HepG2 (cell line): ENCODE measurements around the gene HOXA5. TPM values are rescaled to one million over a fixed set of nuclear protein-coding genes. Genes with fewer than 3 reads are reported as not detected.

Source experiments
- ATAC-seq: fragments of 200-7000 bp; cut with Tn5 transposase; 3 replicates; pipeline ENCODE4 v1.9.1; 2020; ENCODE audit warnings: mild to moderate bottlenecking, moderate library complexity
- BruUV-seq: library from RNA; stranded (reverse); fragments of 400-500 nt; replicated peaks from 2 replicates; lab custom pipeline; 2021; lab: Mats Ljungman, UMichigan
- CTCF ChIA-PET: fragments of 300-600 bp; formaldehyde crosslinking; extraction: SDS; loops from one replicate; lab custom pipeline; 2021; ENCODE audit warnings: low total read pairs, inconsistent platforms, low intra/inter-chr PET ratio; lab: Yijun Ruan, JAX
- POLR2A ChIA-PET: fragments of 350-600 bp; sonication (Branson Sonifier 250); formaldehyde crosslinking; loops from one replicate; lab custom pipeline; 2020; ENCODE audit warnings: antibody characterized with exemption, inconsistent platforms; lab: Yijun Ruan, JAX
- DNase-seq: peaks from one replicate; pipeline ENCODE4 v3.0.0-alpha.2; 2015; ENCODE audit warnings: low spot score
- FAIRE-seq: peaks from 3 replicates; lab custom pipeline; 2011; peaks lifted over from hg19 to GRCh38; lab: Jason Lieb, UNC
- H2AFZ ChIP-seq: one replicate; pipeline ENCODE4 v1.6.1; 2011; ENCODE audit warnings: low read length, inconsistent platforms
- H3K27ac ChIP-seq: fragments of 300-600 bp; 3 replicates; pipeline ENCODE4 v1.8.0; 2011; ENCODE audit warnings: mixed run types, mild to moderate bottlenecking, mixed read lengths, low read length, inconsistent platforms; ENCODE audit not compliant: insufficient read depth; ENCODE audit errors: extremely low read length
- H3K27me3 ChIP-seq, 2 experiments: fragments of 200-600 bp in 1 of 2; 2 replicates in 1 of 2; 3 replicates in 1 of 2; pipeline versions ENCODE4 v1.6.0 to v1.8.0; 2011; ENCODE audit warnings: low read length in 2 of 2, mild to moderate bottlenecking in 2 of 2, moderate library complexity in 2 of 2, inconsistent platforms in 1 of 2; ENCODE audit not compliant: insufficient read depth in 2 of 2, control insufficient read depth in 1 of 2
- H3K36me3 ChIP-seq, 2 experiments: fragments of 200-600 bp in 1 of 2; replicated peaks in 1 of 2; 2 replicates in 1 of 2; 3 replicates in 1 of 2; pipeline versions ENCODE4 v1.5.1 to v1.8.0; 2011; ENCODE audit warnings: low read length in 2 of 2, inconsistent platforms in 1 of 2; ENCODE audit not compliant: insufficient read depth in 2 of 2, control insufficient read depth in 1 of 2
- H3K4me1 ChIP-seq: 2 replicates; pipeline ENCODE4 v1.5.1; 2012; ENCODE audit warnings: low read length, inconsistent platforms; ENCODE audit not compliant: insufficient read depth
- H3K4me2 ChIP-seq: 2 replicates; pipeline ENCODE4 v1.6.0; 2011; ENCODE audit warnings: low read depth, low read length, inconsistent platforms
- H3K4me3 ChIP-seq, 3 experiments: fragments of 200-600 bp in 1 of 3; sonication (generic), shearing (Covaris generic) in 1 of 3; replicated peaks in 1 of 3; 2 replicates each; pipeline ENCODE4 v1.5.1; 2011 to 2016; ENCODE audit warnings: low read length in 3 of 3, inconsistent platforms in 2 of 3, low read depth in 2 of 3, mild to moderate bottlenecking in 2 of 3, control low read depth in 1 of 3, mixed read lengths in 1 of 3; ENCODE audit not compliant: insufficient read depth in 1 of 3
- H3K79me2 ChIP-seq: one replicate; pipeline ENCODE4 v1.6.1; 2011; ENCODE audit warnings: low read length, inconsistent platforms; ENCODE audit not compliant: insufficient read depth
- H3K9ac ChIP-seq: 2 replicates; pipeline ENCODE4 v1.6.0; 2011; ENCODE audit warnings: mild to moderate bottlenecking, low read depth, low read length, inconsistent platforms; ENCODE audit not compliant: insufficient read depth
- H3K9me3 ChIP-seq: 2 replicates; pipeline ENCODE4 v1.5.1; 2012; ENCODE audit warnings: mild to moderate bottlenecking, low read length
- H4K20me1 ChIP-seq: 2 replicates; pipeline ENCODE4 v1.6.0; 2011; ENCODE audit warnings: inconsistent platforms, mild to moderate bottlenecking, low read length, moderate library complexity; ENCODE audit not compliant: insufficient read depth
- ATAD3A ChIP-seq: sonication (generic); formaldehyde crosslinking; IDR thresholded peaks from 2 replicates; pipeline ENCODE4 v1.4.0; 2020; ENCODE audit warnings: missing genetic modification reagents
- DNMT3B ChIP-seq: conservative IDR thresholded peaks from 2 replicates; pipeline ENCODE4 v1.6.1; 2016; ENCODE audit warnings: missing biosample characterization, control low read depth
- ERF ChIP-seq: IDR thresholded peaks from 2 replicates; pipeline ENCODE4 v1.6.1; 2018; ENCODE audit warnings: missing biosample characterization, missing genetic modification reagents
- ZBTB37 ChIP-seq: sonication (generic); formaldehyde crosslinking; IDR thresholded peaks from 2 replicates; pipeline ENCODE4 v1.4.0; 2020; ENCODE audit warnings: mild to moderate bottlenecking, missing genetic modification reagents
- ZNF142 ChIP-seq: sonication (generic); formaldehyde crosslinking; IDR thresholded peaks from 2 replicates; pipeline ENCODE4 v1.4.0; 2020; ENCODE audit warnings: missing genetic modification reagents
- ZNF598 ChIP-seq: sonication (generic); formaldehyde crosslinking; IDR thresholded peaks from 2 replicates; pipeline ENCODE4 v1.5.1; 2020; ENCODE audit warnings: mild to moderate bottlenecking, missing genetic modification reagents, borderline replicate concordance
- ZNF709 ChIP-seq: sonication (generic); formaldehyde crosslinking; IDR thresholded peaks from 2 replicates; pipeline ENCODE4 v1.5.0; 2020; ENCODE audit warnings: mild to moderate bottlenecking, missing genetic modification reagents
- WGBS: methylation state at CpG from one replicate; pipeline ENCODE4 v1.1.6; 2017; ENCODE audit warnings: low lambda C conversion rate; 5-methylcytosine and 5-hydroxymethylcytosine counted together
- in situ Hi-C: cut with HindIII; loops from 2 replicates; pipeline ENCODE4 v1.10.0; 2017; ENCODE audit warnings: low pct_unique_long_range_greater_than_20kb; ENCODE audit not compliant: extremely low pct_ligation_motif_present
- intact Hi-C: fragments of 100-400 bp; cut with micrococcal nuclease; formaldehyde crosslinking; loops from one replicate; pipeline ENCODE4 v1.10.0; 2022; ENCODE audit not compliant: unreplicated experiment
- polyA plus RNA-seq, 8 experiments: library from polyadenylated mRNA; depleted of rRNA in 3 of 8; stranded (reverse) in 7 of 8; unstranded in 1 of 8; fragments of >200 nt; fragmentation: Illumina TruSeq in 4 of 8; extraction: Trizol in 4 of 8; gene quantifications; 2 replicates each; pipeline versions ENCODE4 v1.2.1 to v1.2.3, GENCODE V29; 2011 to 2016; ENCODE audit warnings: low read depth in 4 of 8, missing spikeins in 1 of 8, mixed read lengths in 1 of 8; ENCODE audit not compliant: insufficient read depth in 1 of 8
- total RNA-seq, 5 experiments: library from RNA; depleted of rRNA; stranded (reverse); fragments of >200 nt; fragmentation: Illumina TruSeq; extraction: Trizol; gene quantifications; 2 replicates each; pipeline ENCODE4 v1.2.3, GENCODE V29; 2016; ENCODE audit warnings: low read depth in 1 of 5

The HOXA5 gene
- total and polyA plus RNA-seq, 2 of the 13 experiments (the other 11 are each of a cell fraction or from before 2014, with no cell fraction given) = 3.2 to 3.6 TPM

- TF ChIP-seq ZNF142 (CRISPR knock-in tag) (no peak), ERF (CRISPR knock-in tag) (no peak), ATAD3A (CRISPR knock-in tag) (no peak), DNMT3B (CRISPR knock-in tag) (no peak)
Measured at GRCh38 chr7:27147199-27148030, 3.9 kb upstream of the HOXA5 start, which contains the start of gene HOXA6 (continued).

GRCh38 chr7:27146491-27147198 lies 3.2 kb upstream of the HOXA5 start:
- CTCF ChIA-PET = no interaction called here
- Histone ChIP-seq H3K9me3 (no peaks in the 10 kb centered on the region), H3K9ac (no peak overlapping the region), H3K27me3 (peaks cover 0 to 6% of the 10 kb centered on the region in 2 experiments; a peak in 1 of 5 replicates), H3K79me2 (peaks cover 5% of the 10 kb centered on the region), H3K4me2 (no peak overlapping the region)
- FAIRE-seq = no peak
- in situ Hi-C loops = no loop called here
- no TSS peak for BruUV-seq
- DNase-seq = no peak
- ATAC-seq = no peak
- TF ChIP-seq ZBTB37 (CRISPR knock-in tag) = no peak
- TF ChIP-seq ZNF709 (CRISPR knock-in tag) = no peak
- no peak for TF ChIP-seq ZNF598
- TF ChIP-seq, all 625 proteins: peak for 0
- Histone ChIP-seq H2AFZ (no peak overlapping the region), H3K4me3 (no peak overlapping the region), H4K20me1 (no peaks in the 10 kb centered on the region), H3K4me1 (peaks cover 30% of the 10 kb centered on the region), H3K27ac (no peak overlapping the region), H3K36me3 (no peaks in the 10 kb centered on the region; a peak in 2 of 5 replicates)
- WGBS = 96% methylated on average over 5 of the region's 5 CpGs
- POLR2A ChIA-PET = no interaction called here
- intact Hi-C loops = no loop called here
